Activated naive CD4-positive, alpha-beta T cell (primary cell): ENCODE results near the gene ITSN1.
"Not testable (repeated sequence)": the region's sequence is repeated elsewhere in the genome, so short reads cannot be mapped to it uniquely, and the experiment has no call there.

Experiments
- DNase-seq, 4 experiments: peaks; one replicate each; lab custom pipeline; 2025; lab: John Stamatoyannopoulos, UW

ITSN1 gene

GRCh38 chr21:33865176-33865575 lies 222.9 kb downstream of the ITSN1 start:
- DNase-seq = no peak

- no peak for DNase-seq
Measured at GRCh38 chr21:33865996-33866575, 223.8 kb downstream of the ITSN1 start.

- DNase-seq = no peak
Measured at GRCh38 chr21:33866826-33867225, 224.5 kb downstream of the ITSN1 start.

GRCh38 chr21:33867868-33868267 lies 225.6 kb downstream of the ITSN1 start:
- DNase-seq = not testable (repeated sequence)

- no peak for DNase-seq
Measured at GRCh38 chr21:33869873-33870272, 227.6 kb downstream of the ITSN1 start.

- DNase-seq = no peak
Measured at GRCh38 chr21:33870768-33871167, 228.5 kb downstream of the ITSN1 start.

GRCh38 chr21:33871171-33871570 lies 228.9 kb downstream of the ITSN1 start:
- DNase-seq = no peak

- DNase-seq = no peak
Measured at GRCh38 chr21:33872881-33873515, 230.7 kb downstream of the ITSN1 start.

- no peak for DNase-seq
Measured at GRCh38 chr21:33874161-33874560, 231.9 kb downstream of the ITSN1 start.

GRCh38 chr21:33875026-33875695 lies 232.9 kb downstream of the ITSN1 start:
- no peak for DNase-seq

- DNase-seq = no peak
Measured at GRCh38 chr21:33878824-33879223, 236.5 kb downstream of the ITSN1 start.

GRCh38 chr21:33880626-33881025 lies 238.3 kb downstream of the ITSN1 start:
- DNase-seq = no peak

- no peak for DNase-seq
Measured at GRCh38 chr21:33881689-33882440, 239.6 kb downstream of the ITSN1 start.

GRCh38 chr21:33883118-33883517 lies 240.8 kb downstream of the ITSN1 start:
- DNase-seq = no peak

- no peak for DNase-seq
Measured at GRCh38 chr21:33884376-33885171, 242.3 kb downstream of the ITSN1 start.

- no peak for DNase-seq
Measured at GRCh38 chr21:33885172-33885514, 242.8 kb downstream of the ITSN1 start.

- DNase-seq = no peak
Measured at GRCh38 chr21:33886321-33886720, 244.0 kb downstream of the ITSN1 start.

GRCh38 chr21:33890187-33890586 lies 247.9 kb downstream of the ITSN1 start:
- no peak for DNase-seq

- no peak for DNase-seq
Measured at GRCh38 chr21:33892853-33893252, 250.6 kb downstream of the ITSN1 start.

- no peak for DNase-seq
Measured at GRCh38 chr21:33893917-33894316, 251.6 kb downstream of the ITSN1 start.

- peak; percentile 20 to 67 (median 35) for DNase-seq
Measured at GRCh38 chr21:33894736-33895288, 252.5 kb downstream of the ITSN1 start.

GRCh38 chr21:33895356-33895755 lies 253.1 kb downstream of the ITSN1 start:
- no peak for DNase-seq
